Subcutaneous adipose tissue (tissue), 4 donors: ENCODE measurements around the gene CCR7. TPM values are rescaled to one million over a fixed set of nuclear protein-coding genes. Genes with fewer than 3 reads are reported as not detected.

Experiments used
- CTCF ChIP-seq: fragments of 450-650 bp; IDR thresholded peaks from one replicate; pipeline ENCODE4 v1.5.1; 2016; ENCODE audit warnings: low read depth, mild to moderate bottlenecking, control low read depth, antibody characterized with exemption, moderate library complexity
- total RNA-seq, 4 donors: library from RNA; depleted of rRNA; stranded (reverse); fragments of >200 nt; gene quantifications; one replicate each; pipeline ENCODE4 v1.1.0, GENCODE V29; 2016

Gene CCR7
- total RNA-seq, 4 donors from 2014 or later, result 0.22 to 1.9 (median 0.65) TPM; not detected in 1

GRCh38 chr17:40536295-40537171 is 28.7 kb downstream of the CCR7 start:
- TF ChIP-seq CTCF, result no peak

- no peak for TF ChIP-seq CTCF
These were observed 29.4 kb downstream of the CCR7 start for GRCh38 chr17:40535924-40536294.

- TF ChIP-seq CTCF, result no peak
These were observed 29.8 kb downstream of the CCR7 start for GRCh38 chr17:40535438-40535837.

GRCh38 chr17:40534371-40535189 is 30.7 kb downstream of the CCR7 start:
- no peak for TF ChIP-seq CTCF

- TF ChIP-seq CTCF, result no peak
These were observed 31.4 kb downstream of the CCR7 start for GRCh38 chr17:40533896-40534295.

- TF ChIP-seq CTCF, result no peak
These were observed 32.6 kb downstream of the CCR7 start for GRCh38 chr17:40532520-40533253.
